Activated T-cell treated with anti-CD3 and anti-CD28 coated beads, Interleukin-2, amount 50 U/mL, for 72 hours (primary cell): Measurements from ENCODE around the gene CHST15. TPM values are rescaled to one million over a fixed set of nuclear protein-coding genes. Genes with fewer than 3 reads are reported as not detected.
A peak's percentile ranks its signal among the peaks of the same experiment; 100 is the strongest.

ENCODE experiments used
- ATAC-seq, 2 donors: fragments of 150-1000 bp; cut with Tn5 transposase; replicated peaks in 1 of 2; 2 replicates each; pipeline ENCODE4 v1.10.0; 2021; ENCODE audit warnings: moderate library complexity in 2 of 2, mild to moderate bottlenecking in 1 of 2
- DNase-seq, 2 donors: peaks; one replicate each; pipeline ENCODE4 v3.0.0; 2021 to 2022; ENCODE audit warnings: mixed read lengths in 1 of 2
- H3K27ac Mint-ChIP-seq: one replicate; pipeline ENCODE4 v1.8.0; 2022; ENCODE audit warnings: mild to moderate bottlenecking, moderate library complexity, mixed read lengths
- H3K27me3 Mint-ChIP-seq: one replicate; pipeline ENCODE4 v1.8.0; 2022; ENCODE audit warnings: low read depth, mixed read lengths
- H3K36me3 Mint-ChIP-seq, 2 donors: one replicate each; pipeline ENCODE4 v1.8.0; 2022; ENCODE audit warnings: mixed read lengths in 2 of 2, mild to moderate bottlenecking in 1 of 2; ENCODE audit not compliant: insufficient read depth in 2 of 2
- H3K4me1 Mint-ChIP-seq: one replicate; pipeline ENCODE4 v1.8.0; 2022; ENCODE audit warnings: low read depth, mixed read lengths
- H3K4me3 Mint-ChIP-seq, 2 donors: one replicate each; pipeline ENCODE4 v1.8.0; 2022; ENCODE audit warnings: mild to moderate bottlenecking in 2 of 2, mixed read lengths in 2 of 2, moderate library complexity in 2 of 2
- H3K9me3 Mint-ChIP-seq, 2 donors: one replicate each; pipeline ENCODE4 v1.8.0; 2022; ENCODE audit warnings: mixed read lengths in 2 of 2
- total RNA-seq, 2 donors: library from RNA; stranded (reverse); gene quantifications; one replicate each; pipeline ENCODE4 v1.2.3, GENCODE V29; 2022

The CHST15 gene, protein sequence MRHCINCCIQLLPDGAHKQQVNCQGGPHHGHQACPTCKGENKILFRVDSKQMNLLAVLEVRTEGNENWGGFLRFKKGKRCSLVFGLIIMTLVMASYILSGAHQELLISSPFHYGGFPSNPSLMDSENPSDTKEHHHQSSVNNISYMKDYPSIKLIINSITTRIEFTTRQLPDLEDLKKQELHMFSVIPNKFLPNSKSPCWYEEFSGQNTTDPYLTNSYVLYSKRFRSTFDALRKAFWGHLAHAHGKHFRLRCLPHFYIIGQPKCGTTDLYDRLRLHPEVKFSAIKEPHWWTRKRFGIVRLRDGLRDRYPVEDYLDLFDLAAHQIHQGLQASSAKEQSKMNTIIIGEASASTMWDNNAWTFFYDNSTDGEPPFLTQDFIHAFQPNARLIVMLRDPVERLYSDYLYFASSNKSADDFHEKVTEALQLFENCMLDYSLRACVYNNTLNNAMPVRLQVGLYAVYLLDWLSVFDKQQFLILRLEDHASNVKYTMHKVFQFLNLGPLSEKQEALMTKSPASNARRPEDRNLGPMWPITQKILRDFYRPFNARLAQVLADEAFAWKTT
- total RNA-seq, result 1 to 10 TPM in 1 of 2 donors, under 1 TPM in 1; 0.38 to 2.4 TPM

DNA sequence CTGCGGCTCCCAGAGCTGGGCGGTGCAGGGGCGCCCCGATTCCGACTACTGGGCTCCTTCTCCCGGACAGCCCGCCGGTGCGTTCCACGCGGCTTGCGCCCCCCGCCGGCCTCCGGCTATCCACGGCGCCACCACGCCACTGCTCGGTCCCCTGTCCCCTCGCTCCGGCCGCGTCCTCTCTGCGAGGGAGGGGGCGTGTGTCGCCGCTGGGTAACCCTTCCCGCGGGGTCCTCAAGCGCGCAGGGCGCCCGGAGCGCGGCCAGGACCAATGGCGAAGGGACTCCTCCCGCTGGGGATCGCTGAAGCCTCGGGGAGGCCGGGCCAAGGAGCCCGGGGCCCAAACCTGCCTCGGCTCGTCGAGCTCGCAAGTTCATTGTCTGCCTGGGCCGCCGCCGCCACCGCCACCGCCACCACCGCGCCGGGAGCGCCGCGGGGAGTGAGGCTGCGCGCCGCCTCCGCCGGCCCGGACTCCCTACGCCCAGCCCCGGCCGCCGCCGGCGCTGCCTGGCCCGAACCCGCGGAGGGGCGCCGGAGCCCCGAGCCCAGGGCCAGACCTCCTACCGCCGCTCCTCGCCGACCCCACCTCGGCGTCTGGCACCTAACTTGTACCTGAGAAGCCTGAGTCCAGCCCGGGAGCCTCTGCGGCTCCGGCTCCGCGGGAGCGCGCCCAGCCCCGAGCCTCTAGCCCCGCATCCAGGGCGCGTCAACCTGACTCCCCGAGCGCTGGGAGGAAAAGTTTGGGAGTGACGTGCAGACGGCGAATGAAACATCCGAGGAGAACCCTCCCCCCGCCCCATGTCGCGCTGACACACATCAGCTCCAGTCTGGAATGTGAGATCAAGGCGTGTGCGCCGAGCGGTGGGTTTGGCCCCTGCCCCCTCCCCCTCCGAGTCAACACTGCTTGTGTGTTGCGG, at the start of gene CHST15:
CHST15 (minus strand) TSS at position 739 of the 914 bp plus-strand sequence. CDS start 47,386 bp downstream, outside the sequence.
- H3K27ac Mint-ChIP-seq, result no peak within 1 kb of the TSS
- H3K4me3 Mint-ChIP-seq, result peak within 1 kb of the TSS; percentile 69 to 77
- no peaks in the 10 kb centered on the region for H3K9me3 Mint-ChIP-seq
- H3K4me1 Mint-ChIP-seq, result no peaks in the 10 kb centered on the region
- peak; percentile 41 to 43 for DNase-seq
- H3K36me3 Mint-ChIP-seq, result no peaks in the 10 kb centered on the region
- peak; percentile 59 to 68 for ATAC-seq
- H3K27me3 Mint-ChIP-seq, result peaks cover 56% of the 10 kb centered on the region

DNA sequence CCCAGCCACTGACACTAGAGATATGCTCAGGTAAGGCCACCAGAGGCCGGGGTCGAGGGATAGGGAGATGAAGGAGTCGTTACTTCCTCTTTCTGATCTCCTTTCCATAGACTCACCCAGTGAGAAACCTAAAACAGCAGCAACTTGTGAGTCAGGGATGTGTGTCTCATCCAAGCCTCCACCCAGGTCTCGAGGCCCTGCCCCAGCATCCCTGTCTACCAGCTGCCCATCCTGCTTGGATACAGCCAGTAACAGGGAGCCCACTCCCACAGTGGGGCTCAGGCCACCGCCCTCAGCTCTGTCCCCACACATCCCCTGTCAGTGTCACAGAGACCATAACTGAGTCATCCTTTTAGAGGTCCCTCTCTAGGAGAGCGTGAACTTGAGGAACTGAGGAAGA, 49.6 kb upstream of the CHST15 start:
- H3K27ac Mint-ChIP-seq, result no peak overlapping the region
- H3K9me3 Mint-ChIP-seq, result no peaks in the 10 kb centered on the region
- ATAC-seq (no peak), DNase-seq (no peak)
- H3K4me3 Mint-ChIP-seq, result no peak overlapping the region
- no peaks in the 10 kb centered on the region for H3K36me3 Mint-ChIP-seq
- no peaks in the 10 kb centered on the region for H3K27me3 Mint-ChIP-seq
- H3K4me1 Mint-ChIP-seq, result no peaks in the 10 kb centered on the region

GRCh38 chr10:124142006-124142739, 48.8 kb upstream of the CHST15 start:
- H3K4me1 Mint-ChIP-seq, result no peaks in the 10 kb centered on the region
- no peaks in the 10 kb centered on the region for H3K36me3 Mint-ChIP-seq
- DNase-seq (no peak), ATAC-seq (no peak)
- peaks cover 6% of the 10 kb centered on the region for H3K27me3 Mint-ChIP-seq
- no peaks in the 10 kb centered on the region for H3K9me3 Mint-ChIP-seq
- H3K27ac Mint-ChIP-seq, result no peak overlapping the region
- H3K4me3 Mint-ChIP-seq, result no peak overlapping the region

DNA sequence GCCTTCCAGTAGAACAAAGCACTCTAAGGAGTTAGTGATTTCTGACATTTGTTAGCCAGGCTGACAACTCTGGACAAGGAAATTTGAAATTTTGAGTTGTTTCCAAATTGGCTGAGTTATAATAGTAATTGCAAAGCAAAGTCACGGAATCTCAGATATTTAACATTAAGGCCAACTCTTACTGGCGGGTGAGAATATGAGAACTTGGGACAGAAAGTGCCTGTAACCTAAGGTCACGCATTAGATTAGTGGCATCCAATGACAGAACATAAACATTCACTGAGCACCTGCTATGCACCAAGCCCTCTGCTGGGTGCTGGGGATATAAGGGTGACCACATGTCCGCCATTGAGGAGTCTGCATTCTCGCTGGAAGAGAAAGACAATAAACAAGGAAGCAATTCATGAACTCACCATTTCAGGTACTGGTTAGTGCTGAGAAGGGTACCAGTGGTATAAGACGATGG, 45.5 kb upstream of the CHST15 start:
- H3K36me3 Mint-ChIP-seq, result no peaks in the 10 kb centered on the region
- H3K27me3 Mint-ChIP-seq, result peaks cover 8% of the 10 kb centered on the region
- no peak for DNase-seq
- no peak overlapping the region for H3K27ac Mint-ChIP-seq
- H3K4me1 Mint-ChIP-seq, result no peaks in the 10 kb centered on the region
- H3K9me3 Mint-ChIP-seq, result no peaks in the 10 kb centered on the region
- H3K4me3 Mint-ChIP-seq, result no peak overlapping the region
- ATAC-seq, result no peak

DNA sequence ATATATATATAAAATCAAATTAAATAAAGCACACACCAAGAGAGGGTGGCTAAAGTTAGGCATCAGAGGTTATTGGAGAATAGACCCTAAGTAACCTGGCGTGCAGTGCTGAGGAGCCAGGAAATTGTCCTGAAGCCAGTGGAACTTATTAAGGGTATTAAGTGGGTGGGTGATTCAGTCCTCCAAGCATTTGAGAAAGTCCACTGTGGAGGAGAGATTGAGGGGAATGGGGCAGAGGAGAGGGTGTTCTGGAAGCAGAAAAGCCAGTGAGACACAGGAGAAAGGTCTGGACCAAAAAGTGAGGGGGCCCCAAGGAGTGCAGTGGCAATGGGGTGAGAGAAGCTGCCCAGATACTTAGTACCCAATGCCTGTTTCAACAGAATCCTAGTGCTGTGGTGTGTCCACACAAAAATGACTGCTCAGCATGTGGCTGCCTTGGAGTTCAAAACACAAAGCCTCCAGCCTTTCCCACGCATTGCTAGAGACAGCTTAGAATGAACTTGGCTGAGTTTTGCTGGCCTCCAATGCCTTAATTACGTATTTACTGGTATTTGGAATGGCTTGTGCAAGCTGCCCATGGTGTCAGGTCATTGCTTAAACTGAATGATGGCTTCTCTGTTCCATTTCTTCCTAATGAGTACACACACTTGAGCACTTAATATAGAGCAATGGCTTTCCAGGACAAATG, 44.9 kb upstream of the CHST15 start:
- DNase-seq (no peak), ATAC-seq (no peak)
- Mint-ChIP-seq H3K4me3 (no peak overlapping the region), H3K9me3 (no peaks in the 10 kb centered on the region), H3K36me3 (no peaks in the 10 kb centered on the region), H3K27ac (no peak overlapping the region), H3K27me3 (peaks cover 8% of the 10 kb centered on the region), H3K4me1 (no peaks in the 10 kb centered on the region)

DNA sequence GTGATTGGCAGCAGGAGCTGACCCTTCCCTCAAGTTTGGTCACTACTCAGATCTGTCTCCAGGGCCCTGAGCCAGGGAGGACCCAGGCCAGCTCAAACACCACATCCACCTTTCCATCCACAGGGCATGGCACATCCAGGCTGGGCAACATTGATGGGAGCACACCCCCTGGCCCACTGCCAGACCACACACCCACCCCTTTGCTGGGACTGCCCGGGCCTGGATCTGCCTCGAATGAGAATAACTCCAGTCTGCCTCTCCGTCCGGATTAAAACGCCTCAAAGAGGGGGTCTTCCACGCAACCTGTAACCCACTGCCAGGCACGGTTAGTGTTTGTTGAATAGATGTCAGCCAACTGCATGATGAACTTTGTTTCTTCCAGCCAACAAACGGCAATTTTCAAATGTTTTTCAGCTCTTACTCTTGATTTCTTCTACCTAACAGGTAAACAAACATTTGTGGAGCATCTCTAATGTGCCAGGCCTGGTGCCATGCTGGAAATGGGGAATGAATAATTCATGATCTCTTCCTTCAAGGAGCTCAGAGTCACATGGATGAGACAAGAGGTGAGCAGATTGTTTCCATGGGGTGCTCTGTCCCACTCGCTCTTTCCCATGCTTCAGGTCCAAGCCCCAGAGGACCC, 41.0 kb upstream of the CHST15 start:
- H3K36me3 Mint-ChIP-seq, result no peaks in the 10 kb centered on the region
- H3K27ac Mint-ChIP-seq, result no peak overlapping the region
- H3K9me3 Mint-ChIP-seq, result no peaks in the 10 kb centered on the region
- no peaks in the 10 kb centered on the region for H3K4me1 Mint-ChIP-seq
- H3K27me3 Mint-ChIP-seq, result peaks cover 8% of the 10 kb centered on the region
- H3K4me3 Mint-ChIP-seq, result no peak overlapping the region
- ATAC-seq (no peak), DNase-seq (no peak)

GRCh38 chr10:124132876-124133275, 39.5 kb upstream of the CHST15 start:
- no peak for ATAC-seq
- Mint-ChIP-seq H3K27me3 (peaks cover 8% of the 10 kb centered on the region), H3K36me3 (no peaks in the 10 kb centered on the region), H3K9me3 (no peaks in the 10 kb centered on the region), H3K4me1 (no peaks in the 10 kb centered on the region), H3K4me3 (no peak overlapping the region), H3K27ac (no peak overlapping the region)
- no peak for DNase-seq

DNA sequence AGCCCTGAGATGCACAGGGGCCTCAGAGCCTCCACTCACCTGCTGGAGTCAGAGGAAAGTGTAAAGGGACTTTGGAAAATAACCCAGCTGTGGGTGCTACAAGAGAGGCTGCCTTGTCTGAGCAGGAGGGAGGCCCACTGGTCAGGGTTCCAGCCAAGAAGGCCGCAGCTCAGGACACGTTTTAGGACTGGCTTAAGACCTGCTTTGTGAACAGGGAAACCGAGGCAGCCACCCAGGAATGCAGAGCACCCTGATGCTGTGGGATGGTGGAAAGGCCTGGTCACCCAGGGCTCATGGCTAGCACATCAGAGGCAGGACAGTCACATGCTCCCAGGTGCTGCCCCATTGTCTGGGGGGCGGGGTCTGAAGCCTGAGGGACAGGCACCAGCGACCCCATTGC, 38.9 kb upstream of the CHST15 start:
- H3K9me3 Mint-ChIP-seq, result no peaks in the 10 kb centered on the region
- no peak for ATAC-seq

GRCh38 chr10:124131172-124131571, 37.8 kb upstream of the CHST15 start:
- Mint-ChIP-seq H3K27ac (no peak overlapping the region), H3K27me3 (no peaks in the 10 kb centered on the region), H3K4me1 (no peaks in the 10 kb centered on the region), H3K36me3 (no peaks in the 10 kb centered on the region), H3K9me3 (no peaks in the 10 kb centered on the region), H3K4me3 (no peak overlapping the region)
- no peak for ATAC-seq
- DNase-seq, result no peak

More for the DNA sequence above, 38.9 kb upstream of the CHST15 start:
- Mint-ChIP-seq H3K27me3 (peaks cover 4% of the 10 kb centered on the region), H3K36me3 (no peaks in the 10 kb centered on the region), H3K4me1 (no peaks in the 10 kb centered on the region), H3K4me3 (no peak overlapping the region), H3K27ac (no peak overlapping the region)
- no peak for DNase-seq

GRCh38 chr10:124130198-124130900, 37.0 kb upstream of the CHST15 start:
- DNase-seq (no peak), ATAC-seq (no peak)
- H3K9me3 Mint-ChIP-seq, result no peaks in the 10 kb centered on the region
- H3K4me1 Mint-ChIP-seq, result no peaks in the 10 kb centered on the region
- H3K4me3 Mint-ChIP-seq, result no peak overlapping the region
- H3K27me3 Mint-ChIP-seq, result no peaks in the 10 kb centered on the region
- no peak overlapping the region for H3K27ac Mint-ChIP-seq
- H3K36me3 Mint-ChIP-seq, result no peaks in the 10 kb centered on the region

DNA sequence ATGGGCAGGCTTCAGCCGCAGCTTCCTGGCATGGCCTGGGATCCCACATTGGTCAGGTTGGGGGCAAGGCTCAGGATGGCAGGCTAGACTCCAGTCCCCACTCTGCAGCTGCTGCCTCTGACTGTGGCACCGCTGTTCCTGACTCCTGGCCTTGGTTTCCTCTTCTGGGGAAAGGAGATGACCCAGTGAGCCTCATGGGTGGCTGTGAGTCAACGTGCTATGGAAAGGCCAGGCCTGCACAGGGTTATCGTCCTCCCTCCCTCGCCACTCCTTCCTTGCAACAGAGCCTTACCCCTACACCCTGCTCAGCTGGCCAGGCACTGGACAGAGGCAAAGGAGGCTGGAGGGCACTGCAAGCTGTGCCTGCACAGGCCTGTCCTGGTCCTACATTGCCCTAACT, 36.1 kb upstream of the CHST15 start:
- no peaks in the 10 kb centered on the region for H3K4me1 Mint-ChIP-seq
- ATAC-seq (no peak), DNase-seq (no peak)
- H3K36me3 Mint-ChIP-seq, result no peaks in the 10 kb centered on the region
- no peaks in the 10 kb centered on the region for H3K9me3 Mint-ChIP-seq
- H3K27me3 Mint-ChIP-seq, result no peaks in the 10 kb centered on the region
- no peak overlapping the region for H3K4me3 Mint-ChIP-seq
- H3K27ac Mint-ChIP-seq, result no peak overlapping the region
